ENCODE measurements around the gene DDX27. TPM values are rescaled to one million over a fixed set of nuclear protein-coding genes. Genes with fewer than 3 reads are reported as not detected.

Gene DDX27, protein sequence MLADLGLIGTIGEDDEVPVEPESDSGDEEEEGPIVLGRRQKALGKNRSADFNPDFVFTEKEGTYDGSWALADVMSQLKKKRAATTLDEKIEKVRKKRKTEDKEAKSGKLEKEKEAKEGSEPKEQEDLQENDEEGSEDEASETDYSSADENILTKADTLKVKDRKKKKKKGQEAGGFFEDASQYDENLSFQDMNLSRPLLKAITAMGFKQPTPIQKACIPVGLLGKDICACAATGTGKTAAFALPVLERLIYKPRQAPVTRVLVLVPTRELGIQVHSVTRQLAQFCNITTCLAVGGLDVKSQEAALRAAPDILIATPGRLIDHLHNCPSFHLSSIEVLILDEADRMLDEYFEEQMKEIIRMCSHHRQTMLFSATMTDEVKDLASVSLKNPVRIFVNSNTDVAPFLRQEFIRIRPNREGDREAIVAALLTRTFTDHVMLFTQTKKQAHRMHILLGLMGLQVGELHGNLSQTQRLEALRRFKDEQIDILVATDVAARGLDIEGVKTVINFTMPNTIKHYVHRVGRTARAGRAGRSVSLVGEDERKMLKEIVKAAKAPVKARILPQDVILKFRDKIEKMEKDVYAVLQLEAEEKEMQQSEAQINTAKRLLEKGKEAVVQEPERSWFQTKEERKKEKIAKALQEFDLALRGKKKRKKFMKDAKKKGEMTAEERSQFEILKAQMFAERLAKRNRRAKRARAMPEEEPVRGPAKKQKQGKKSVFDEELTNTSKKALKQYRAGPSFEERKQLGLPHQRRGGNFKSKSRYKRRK
- 10 to 100 TPM; 18.2 to 42.8 TPM for total RNA-seq

GRCh38 chr20:49219091-49219923 lies at the start of gene DDX27:
TSS of gene DDX27 (plus strand) at chr20:49219416. CDS start at chr20:49219449, 33 bp downstream.
- peak in 1 of 7 experiments; percentile 12 for TF ChIP-seq CTCF (IDR thresholded peaks at IDR 0.05)
- peak; percentile 47 to 86 (median 85) for TF ChIP-seq POLR2A (IDR thresholded peaks at IDR 0.05)
- Histone ChIP-seq H3K36me3 (replicated peaks in 1 of 2; ENCODE audit: insufficient read depth in 1 of 2, low read depth in 2 of 2) (peaks cover 12 to 13% of the 10 kb centered on the region in 2 donors), H3K27ac (peak within 1 kb of the TSS; percentile 61 to 87 (median 72)), H3K27me3 (no peaks in the 10 kb centered on the region), H3K4me1 (peaks cover 24% of the 10 kb centered on the region), H3K4me3 (peak within 1 kb of the TSS; percentile 73 to 82), H3K9me3 (no peaks in the 10 kb centered on the region)
- peak; percentile 97 to 99 (median 98) for DNase-seq
- intact Hi-C loops (cut with DNase I): loop anchor here (5.0 kb wide), 1 partner anchor 87 kb away; no protein-coding TSS in a partner anchor
- 0% methylated on average over 44 to 46 of the region's 46 CpGs for WGBS, 2 donors
- peak; percentile 97 for ATAC-seq

DNA sequence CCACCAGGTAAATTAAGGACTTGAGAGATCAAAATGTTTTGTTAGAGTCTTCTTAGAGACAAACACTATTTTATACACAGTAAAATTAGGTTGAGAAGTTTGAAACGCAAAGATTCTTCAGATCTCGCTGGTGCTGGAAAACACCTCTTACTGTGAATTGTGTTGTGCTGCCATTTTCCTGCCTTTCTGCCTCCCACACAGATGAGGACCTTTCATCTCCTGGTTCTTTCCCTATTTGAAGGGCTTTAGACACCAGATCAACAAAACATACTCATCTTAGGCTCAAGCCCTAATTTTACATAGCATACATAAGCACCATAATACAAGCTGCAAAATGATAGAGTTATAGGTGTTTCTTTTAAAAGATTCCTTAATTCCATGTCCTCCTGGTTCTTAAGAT lies 49.7 kb upstream of the DDX27 start:
- TF ChIP-seq CTCF (IDR thresholded peaks at IDR 0.05): no peak
- no peak for TF ChIP-seq POLR2A (IDR thresholded peaks at IDR 0.05)
- no peak overlapping the region for H3K27ac ChIP-seq
- no peaks in the 10 kb centered on the region for H3K36me3 ChIP-seq (replicated peaks in 1 of 2; ENCODE audit: insufficient read depth in 1 of 2, low read depth in 2 of 2)
- no peaks in the 10 kb centered on the region for H3K27me3 ChIP-seq
- peaks cover 46% of the 10 kb centered on the region for H3K4me1 ChIP-seq
- ATAC-seq (no peak), DNase-seq (no peak)
- intact Hi-C loops (cut with DNase I): no loop called here
- no peaks in the 10 kb centered on the region for H3K9me3 ChIP-seq
- 47 to 55% methylated on average over 2 of the region's 2 CpGs for WGBS, 2 donors
- H3K4me3 ChIP-seq: no peak overlapping the region

DNA sequence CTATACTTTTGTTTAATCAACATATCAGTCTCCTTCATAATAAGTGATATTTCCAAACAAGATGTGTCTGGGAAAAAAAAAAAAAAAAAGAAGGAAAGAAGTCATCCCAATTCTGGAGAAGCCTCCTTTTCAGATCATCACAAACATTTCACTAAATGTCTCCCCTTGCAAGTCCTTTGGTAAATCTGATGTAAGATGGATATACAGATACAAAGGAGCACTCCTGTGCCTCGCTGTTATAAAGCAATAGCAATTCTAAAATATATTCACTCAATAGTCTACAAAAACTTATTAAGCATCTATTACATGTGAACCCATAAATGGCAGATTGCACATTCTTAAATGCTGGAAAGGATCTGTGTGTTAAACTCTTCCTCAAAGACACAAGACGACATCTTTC lies 48.5 kb upstream of the DDX27 start:
- 95 to 97% methylated on average over 2 of the region's 2 CpGs for WGBS, 2 donors
- no peak overlapping the region for H3K4me3 ChIP-seq
- ATAC-seq (no peak), DNase-seq (no peak)
- H3K9me3 ChIP-seq: no peaks in the 10 kb centered on the region
- H3K36me3 ChIP-seq (replicated peaks in 1 of 2; ENCODE audit: insufficient read depth in 1 of 2, low read depth in 2 of 2): no peaks in the 10 kb centered on the region
- no peaks in the 10 kb centered on the region for H3K27me3 ChIP-seq
- intact Hi-C loops (cut with DNase I): no loop called here
- no peak overlapping the region for H3K27ac ChIP-seq
- TF ChIP-seq POLR2A (IDR thresholded peaks at IDR 0.05) (no peak), CTCF (IDR thresholded peaks at IDR 0.05) (no peak)
- H3K4me1 ChIP-seq: peaks cover 46% of the 10 kb centered on the region

DNA sequence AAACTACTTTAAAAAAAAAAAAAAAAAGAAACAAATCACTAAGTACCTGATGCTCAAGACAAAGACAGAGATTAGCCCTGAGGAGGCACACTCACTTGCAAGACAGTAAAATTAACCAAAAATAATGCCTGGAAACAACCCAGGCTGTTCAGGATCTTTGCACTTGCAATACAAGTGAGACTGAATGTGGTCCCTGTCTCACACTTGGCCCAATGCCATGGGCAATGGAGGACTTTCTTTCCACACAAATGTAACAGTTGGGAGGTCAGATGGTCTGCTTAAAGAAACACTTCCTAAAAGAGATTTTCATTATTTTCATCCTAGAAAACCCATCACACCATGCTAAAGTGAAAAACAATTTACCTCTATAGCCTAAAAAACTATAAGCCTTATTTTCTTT lies 47.3 kb upstream of the DDX27 start:
- peak in 2 of 4 donors; percentile 36 to 43 for DNase-seq
- Histone ChIP-seq H3K4me1 (peaks cover 39% of the 10 kb centered on the region), H3K27ac (no peak overlapping the region)

More for the DNA sequence above, 47.3 kb upstream of the DDX27 start:
- TF ChIP-seq CTCF (IDR thresholded peaks at IDR 0.05) (no peak), POLR2A (IDR thresholded peaks at IDR 0.05) (no peak)
- Histone ChIP-seq H3K27me3 (no peaks in the 10 kb centered on the region), H3K36me3 (replicated peaks in 1 of 2; ENCODE audit: insufficient read depth in 1 of 2, low read depth in 2 of 2) (no peaks in the 10 kb centered on the region), H3K9me3 (no peaks in the 10 kb centered on the region), H3K4me3 (no peak overlapping the region)
- no peak for ATAC-seq
- intact Hi-C loops (cut with DNase I): no loop called here
